ENCODE results near the gene ALG14. TPM values are rescaled to one million over a fixed set of nuclear protein-coding genes. Genes with fewer than 3 reads are reported as not detected.

ALG14 gene
- total RNA-seq, result 1.1 and 11.7 TPM in 2 replicates

GRCh38 chr1:95072532-95073419 lies at the start of gene ALG14:
Gene ALG14, minus strand, starts transcription at chr1:95072951. Its CDS starts 53 bp downstream, at chr1:95072898.

GRCh38 chr1:95117207-95118066 lies 44.7 kb upstream of the ALG14 start, which contains the start of gene TLCD4:
Gene TLCD4, plus strand, starts transcription at chr1:95117355. Its CDS starts 26,547 bp downstream, at chr1:95143902.

GRCh38 chr1:94926915-94927404 lies 145.8 kb downstream of the ALG14 start, which contains the start of gene CNN3:
Gene CNN3, minus strand, starts transcription at chr1:94927110. Its CDS starts 216 bp downstream, at chr1:94926894.

Other genes with a start within 250 kb of the ALG14 start
- gene CNN3, start 145.8 kb downstream of the ALG14 start, total RNA-seq, result 273 and 286 TPM in 2 replicates
- 0.32 and 0.54 TPM in 2 replicates for gene TLCD4, start 44.4 kb upstream of the ALG14 start, total RNA-seq
- 10.9 and 11.4 TPM in 2 replicates for gene RWDD3, start 161.3 kb upstream of the ALG14 start, total RNA-seq